SHP77 treated with DMSO at 0.1 percent for 48 hours (cell line): ENCODE measurements around the gene RGS7BP.
"Not testable (repeated sequence)": the region's sequence is repeated elsewhere in the genome, so short reads cannot be mapped to it uniquely, and the experiment has no call there.

Source experiments
- DNase-seq: peaks from one replicate; lab custom pipeline; 2025; lab: John Stamatoyannopoulos, UW

The RGS7BP gene

DNA sequence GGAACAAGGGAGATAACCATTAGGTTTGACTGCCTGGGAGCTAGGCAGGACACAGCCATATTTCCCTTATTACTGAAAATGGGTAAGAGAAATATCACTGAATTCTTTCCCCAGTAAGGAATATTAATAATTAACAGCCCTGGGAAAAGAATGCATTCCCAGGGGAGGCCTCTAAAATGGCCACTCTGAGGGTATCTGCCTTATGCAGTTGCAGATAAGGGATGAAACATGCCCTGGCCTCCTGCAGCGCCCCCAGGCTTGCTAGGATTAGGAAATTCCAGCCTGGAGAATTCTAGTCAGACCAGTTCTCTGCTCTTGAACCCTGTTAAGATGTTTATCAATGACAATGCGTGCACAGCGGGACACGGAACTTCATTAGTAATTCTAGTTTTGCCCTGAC lies 52.8 kb downstream of the RGS7BP start:
- not testable (repeated sequence) for DNase-seq

DNA sequence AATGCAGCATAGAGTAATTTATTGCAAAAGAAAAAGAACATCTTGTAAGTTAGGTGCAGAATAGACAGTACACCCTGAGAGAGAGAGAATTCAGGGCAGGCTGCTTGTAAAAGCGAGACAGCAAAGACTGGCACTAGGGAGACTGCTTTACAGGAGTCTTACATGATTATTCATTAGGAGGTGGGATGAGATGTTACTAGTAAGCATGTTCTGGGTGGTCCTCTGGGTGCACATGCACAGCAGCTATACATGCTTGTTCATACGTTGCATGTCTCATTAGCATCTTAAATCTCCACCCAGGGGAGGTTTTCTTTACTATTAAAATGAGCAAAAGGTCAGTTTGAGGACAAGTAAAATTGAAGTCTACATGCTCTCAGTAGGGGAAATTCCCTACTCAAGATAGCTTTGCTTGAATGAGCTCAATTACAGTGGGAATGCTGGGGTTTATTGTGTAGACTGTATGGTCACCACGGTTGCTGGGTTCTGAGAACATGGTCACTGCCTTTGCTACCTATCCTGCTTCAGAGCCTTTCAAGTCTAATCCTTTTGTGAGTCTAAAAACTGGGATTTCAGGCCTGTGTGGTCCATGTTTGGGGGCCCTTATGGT lies 60.6 kb downstream of the RGS7BP start:
- DNase-seq = no peak

DNA sequence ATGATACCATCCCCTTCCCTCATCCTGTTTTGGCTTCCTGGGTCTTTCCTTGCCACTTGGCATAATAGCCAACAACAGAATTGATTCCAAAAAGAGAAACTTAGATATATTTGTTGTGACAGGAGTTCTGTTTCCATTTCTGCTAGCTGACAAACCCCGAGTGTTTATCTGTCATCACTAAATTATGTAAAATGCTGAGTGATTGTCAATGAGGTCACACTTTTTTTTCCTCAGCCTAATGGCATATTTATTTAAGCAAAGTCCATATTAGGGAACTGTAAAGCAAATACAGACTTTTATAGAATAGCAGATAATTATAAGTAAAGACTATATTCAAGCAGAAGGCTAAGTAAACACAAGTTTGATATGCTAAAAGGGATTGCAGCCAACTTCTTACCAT lies 64.0 kb downstream of the RGS7BP start:
- no peak for DNase-seq

DNA sequence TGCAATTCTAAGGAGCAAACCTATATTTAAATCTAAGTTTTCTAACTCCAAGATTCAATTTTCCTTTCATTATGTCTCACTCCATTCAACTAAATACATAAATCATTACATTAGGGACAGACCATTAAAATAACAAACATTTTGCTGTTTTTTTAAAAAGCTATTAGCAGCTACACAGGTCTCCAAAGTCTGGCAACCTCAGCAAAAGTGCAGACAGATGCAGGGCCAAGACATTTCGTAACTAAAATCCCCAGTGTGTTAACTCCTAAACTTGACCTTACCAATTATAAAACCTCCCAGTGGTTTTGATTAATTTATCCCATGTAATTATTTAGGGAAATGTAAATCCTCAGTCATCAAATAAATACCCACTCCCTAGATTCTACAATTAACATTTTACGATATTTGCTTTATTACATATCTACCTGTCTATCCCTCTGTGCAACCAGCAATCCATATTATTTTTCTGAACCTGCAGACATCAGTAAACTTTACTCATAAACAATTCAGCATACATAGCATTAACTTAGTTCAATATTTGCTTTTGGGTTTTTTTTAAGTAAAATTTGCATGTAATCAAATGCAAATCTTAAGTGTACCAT lies 64.7 kb downstream of the RGS7BP start:
- DNase-seq = no peak

DNA sequence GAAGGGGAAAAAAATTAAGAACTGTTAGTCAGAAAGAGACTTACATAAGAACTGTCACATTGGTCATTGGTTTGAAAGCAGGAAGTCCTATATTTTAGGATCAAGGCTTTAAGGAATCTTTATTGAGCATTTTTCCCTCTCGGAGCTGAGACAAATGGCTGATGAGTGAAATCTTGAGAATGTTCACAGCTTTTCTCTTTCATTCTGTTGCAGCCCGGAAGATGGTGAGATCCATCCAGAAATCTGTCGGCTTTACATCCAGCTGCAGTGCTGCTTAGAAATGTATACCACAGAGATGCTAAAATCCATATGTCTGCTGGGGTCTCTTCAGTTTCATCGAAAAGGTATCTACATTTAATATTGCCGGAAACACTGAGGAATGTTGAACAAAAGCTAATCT lies 69.7 kb downstream of the RGS7BP start:
- DNase-seq = no peak

DNA sequence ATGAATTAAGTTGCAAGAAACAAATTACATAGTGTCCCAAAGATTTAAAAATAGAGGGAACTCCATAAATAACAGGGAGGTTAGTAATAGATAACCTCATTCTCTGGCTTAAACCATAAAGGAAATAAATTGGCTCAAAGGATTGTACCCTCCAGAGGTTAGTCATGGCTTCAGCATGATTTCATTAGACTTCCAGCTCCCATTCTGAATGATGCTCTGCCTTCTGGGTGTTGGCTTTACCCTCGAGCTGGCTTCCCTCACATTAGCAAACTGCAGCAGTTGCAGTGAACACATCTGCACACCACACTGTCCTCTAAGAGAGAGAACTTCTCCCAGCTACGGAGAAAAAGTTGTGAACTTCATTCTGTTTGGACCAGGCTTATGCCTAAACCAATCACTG lies 70.4 kb downstream of the RGS7BP start:
- DNase-seq = no peak

DNA sequence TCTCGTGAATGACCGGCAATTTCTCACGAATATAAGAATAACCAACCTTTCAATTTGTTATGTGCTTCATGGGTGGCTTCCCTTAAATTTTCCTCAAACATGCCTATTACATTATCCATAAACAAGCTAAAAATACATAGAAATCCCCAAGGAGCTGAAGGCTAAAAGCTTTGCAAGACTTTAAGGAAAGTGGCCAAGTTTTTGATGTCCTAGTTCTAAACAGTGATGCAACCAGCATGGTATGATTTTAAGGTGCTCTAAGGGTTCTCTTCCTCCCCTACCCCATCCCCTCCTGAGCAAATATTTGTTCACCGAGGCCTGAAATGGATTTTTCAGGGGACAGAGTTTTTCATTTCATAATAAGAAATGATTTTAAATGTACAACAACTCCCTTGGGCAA lies 79.8 kb downstream of the RGS7BP start:
- DNase-seq = no peak

DNA sequence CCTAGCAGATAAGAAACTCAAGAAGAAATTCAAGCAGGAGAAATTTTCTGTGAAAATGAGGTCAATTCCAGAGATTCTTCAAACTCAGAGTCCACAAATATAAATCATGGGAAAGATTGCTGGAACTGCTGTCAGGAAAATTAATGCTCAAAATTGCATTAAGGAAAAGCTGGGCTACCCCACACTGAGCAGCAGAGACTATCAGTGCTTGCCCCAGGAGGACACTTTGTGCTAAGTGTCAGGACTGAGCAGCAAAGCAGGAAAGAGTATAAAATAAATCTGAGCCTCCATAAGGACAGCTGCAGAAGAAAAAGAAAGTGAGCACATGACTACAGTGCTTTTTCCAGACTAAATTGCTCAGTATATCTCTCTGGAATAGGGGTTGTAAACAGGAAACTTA lies 81.6 kb downstream of the RGS7BP start:
- DNase-seq = no peak

DNA sequence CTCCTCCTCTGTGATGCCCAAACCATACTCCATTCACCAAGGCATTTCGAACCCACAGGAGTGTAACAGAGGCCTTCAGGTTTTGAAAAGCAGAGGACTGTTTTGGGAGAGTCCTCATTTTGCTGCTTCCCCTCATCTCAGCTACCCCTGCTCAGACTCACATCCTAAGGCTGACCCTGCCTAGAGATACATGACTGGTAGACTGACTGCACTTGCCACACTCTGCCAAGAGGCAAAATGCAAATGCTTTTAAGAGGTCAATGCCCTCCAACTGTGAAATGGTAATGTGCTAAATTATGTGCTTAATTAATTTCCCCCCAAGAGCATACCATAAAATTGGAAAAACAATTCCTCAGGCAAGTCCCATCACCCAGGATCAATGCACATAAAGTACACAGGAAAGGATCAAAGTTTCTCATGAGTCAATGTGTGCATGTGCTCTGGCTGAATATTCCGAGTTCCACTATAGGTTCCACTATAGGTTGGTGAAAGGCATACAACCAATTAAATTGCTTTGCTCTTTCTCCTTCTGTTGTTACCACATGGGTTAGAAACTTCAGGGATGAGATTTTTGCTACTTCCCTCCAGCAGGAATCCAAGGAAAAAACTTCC lies 87.0 kb downstream of the RGS7BP start:
- DNase-seq = no peak

DNA sequence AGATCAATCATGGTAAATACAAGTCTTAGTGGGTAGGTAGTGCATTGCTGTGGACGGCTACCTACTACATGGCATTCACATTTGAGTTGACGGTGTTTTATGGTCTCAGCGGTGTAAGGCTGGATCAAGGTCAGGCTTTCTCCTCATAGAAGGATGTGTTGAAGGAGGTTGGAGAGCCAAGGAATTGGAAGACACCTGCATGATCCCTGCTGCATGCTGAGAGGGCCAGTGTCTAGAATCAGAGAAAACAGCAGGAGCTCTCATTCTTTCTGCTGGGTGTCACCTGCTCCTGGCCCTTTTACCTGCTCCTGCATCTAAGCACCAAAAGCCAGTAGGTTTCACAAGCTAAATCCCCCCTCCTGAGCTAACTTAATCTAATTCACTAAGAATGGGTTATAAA lies 88.2 kb downstream of the RGS7BP start:
- no peak for DNase-seq

DNA sequence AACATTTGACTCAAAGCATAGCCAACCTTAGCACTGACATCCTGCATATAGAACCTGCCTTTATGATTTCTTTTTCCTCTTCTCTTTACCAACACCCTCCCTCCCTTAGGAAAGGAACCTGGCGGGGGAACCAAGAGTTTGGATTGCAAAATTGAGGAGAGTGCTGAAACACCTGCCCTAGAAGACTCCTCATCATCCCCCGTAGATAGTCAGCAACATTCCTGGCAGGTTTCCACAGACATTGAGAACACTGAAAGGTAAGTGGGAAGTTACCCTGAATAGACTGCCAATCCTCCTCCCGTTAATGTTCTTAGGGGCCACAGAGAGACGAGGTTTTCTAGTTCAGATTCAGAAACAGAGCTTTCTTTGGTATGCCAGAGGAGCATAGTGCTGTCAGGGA lies 88.8 kb downstream of the RGS7BP start:
- no peak for DNase-seq

DNA sequence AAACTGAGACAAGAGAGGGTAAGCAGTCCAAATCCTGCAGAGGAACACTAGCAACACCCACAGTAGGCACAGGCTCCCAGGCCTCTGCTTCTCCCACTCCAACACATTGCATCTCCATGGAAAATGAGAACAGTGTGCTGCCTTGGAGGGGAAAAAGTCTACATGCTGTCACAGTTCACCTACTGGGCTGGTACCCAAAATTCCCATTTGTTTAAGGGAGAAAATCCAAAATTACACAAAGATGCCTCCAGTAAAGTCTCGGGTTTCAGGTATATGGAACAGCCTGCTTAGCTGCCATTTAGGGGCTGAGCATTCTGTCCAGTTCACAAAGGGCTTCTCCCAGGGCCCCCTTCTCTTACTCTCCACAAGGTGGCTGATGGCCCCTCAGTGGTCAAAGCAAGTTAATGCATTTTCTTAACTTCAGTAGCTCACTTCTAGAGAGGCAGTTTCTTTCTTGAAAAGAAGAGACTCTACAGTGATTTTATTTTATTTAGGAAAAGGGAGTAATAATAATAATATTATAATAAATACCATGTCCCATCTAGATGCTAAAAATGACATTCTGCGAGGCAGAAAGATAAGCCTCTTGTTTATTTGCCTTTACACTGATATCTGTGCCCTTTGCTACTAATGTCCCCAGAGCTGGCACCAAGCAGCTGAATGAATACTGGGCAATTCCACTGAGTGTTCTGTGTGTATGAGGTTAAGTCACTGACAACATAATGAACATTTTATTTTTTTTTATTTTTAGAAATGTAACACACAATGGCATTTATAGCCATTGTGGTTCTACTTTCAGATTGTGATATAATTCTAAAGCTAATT lies 89.4 kb downstream of the RGS7BP start:
- DNase-seq = no peak

DNA sequence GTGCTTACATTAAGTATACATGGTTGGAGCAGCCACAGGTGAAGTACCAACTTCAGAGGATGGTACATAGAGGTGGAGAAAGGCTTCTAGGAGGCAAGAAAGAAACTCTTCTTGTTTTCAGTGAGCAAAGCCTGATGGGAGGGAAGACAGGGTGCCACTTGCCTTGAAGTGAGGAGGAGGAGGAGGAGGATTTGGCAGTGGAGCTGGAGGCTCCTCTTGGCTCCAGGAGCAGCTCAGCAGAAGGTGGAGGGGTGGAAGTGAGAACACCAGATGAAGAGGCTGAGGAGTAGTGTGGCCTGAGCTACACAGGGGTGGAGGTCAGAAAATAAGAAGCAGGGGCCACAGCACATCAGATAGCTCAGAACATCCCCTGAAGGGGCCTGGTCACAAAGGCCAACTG lies 93.4 kb downstream of the RGS7BP start:
- no peak for DNase-seq

DNA sequence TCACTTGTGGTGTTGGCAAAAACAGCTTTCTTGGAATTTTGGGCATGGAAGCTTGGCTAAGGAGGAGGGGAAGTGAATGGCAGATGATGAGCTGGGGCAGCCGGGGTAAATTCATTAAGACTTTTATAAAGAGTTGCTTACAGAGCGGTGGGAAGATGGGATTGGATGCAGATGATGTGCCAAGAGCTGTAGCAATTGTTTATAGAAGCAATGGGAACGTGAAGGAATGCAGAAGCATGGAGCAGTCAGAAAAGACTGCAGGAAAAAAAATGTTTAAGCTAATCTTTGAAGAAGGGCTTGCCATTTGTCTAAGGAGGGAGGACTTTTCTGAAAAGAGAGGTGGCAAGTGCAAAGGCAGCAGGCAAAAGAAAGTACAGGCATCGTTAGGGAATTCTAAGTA lies 97.9 kb downstream of the RGS7BP start:
- no peak for DNase-seq

DNA sequence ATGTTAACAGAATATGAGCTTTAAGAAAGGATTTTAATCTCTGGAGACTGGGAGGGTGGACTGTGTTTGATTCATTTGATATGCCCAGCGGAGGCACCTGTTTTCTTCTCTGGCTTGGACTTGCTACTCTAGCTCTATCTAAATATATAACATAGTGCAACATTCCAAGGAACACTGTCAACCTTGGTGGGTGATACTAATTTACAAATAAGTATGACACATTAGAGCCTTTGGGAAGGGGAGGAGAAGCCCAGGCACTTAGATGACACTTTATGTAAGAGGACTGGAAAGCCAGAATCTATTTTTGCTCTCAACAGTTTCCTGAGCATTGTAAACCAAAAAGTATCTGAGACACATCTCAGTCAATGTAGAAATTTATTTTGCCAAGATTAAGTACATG lies 101.1 kb downstream of the RGS7BP start:
- DNase-seq = no peak

DNA sequence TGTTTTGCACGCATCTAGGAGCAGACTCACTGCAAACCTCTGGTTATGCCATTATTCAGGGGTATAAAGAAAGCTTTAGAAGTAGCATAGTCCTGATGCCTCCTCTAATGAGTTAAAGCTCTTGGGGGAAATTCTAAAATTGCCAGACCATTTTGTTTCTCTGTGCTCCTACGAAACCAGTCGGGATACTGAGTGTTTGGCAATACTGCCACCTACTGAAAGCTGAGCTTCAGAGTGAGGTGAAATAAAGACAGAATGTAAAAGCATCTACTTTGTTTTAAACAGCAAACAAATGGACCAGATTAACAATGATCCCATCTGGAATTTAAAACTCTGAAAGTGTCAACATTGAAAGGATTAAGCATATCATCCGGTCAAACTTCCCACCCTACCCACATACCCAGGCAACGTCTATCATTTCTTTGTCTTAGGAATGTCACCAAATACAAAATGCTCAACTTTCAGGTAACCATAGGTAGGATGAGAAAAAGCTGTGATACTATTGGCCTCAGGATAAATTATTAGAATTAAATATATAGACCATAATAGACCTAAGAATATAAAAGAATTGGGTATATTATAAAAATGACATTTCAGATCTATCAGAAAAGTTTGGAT lies 106.6 kb downstream of the RGS7BP start:
- no peak for DNase-seq

DNA sequence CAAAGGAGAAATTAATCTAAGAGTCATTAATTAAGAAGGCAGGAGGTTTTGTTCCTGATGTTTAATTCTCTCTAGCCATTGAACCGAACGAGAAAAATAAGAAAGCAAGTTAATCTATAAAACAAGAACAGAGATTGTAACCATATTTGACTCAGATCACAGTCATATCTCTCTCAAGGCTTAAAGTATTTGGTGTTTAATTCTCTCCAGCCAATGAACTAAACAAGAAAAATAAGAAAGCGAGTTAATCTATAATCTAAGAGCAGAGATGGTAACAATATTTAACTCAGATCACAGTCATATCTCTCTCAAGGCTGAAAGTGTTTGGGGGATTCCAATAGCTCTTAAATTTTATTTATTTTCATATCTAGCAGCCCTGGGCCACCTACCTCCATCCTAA lies 110.1 kb downstream of the RGS7BP start:
- no peak for DNase-seq

DNA sequence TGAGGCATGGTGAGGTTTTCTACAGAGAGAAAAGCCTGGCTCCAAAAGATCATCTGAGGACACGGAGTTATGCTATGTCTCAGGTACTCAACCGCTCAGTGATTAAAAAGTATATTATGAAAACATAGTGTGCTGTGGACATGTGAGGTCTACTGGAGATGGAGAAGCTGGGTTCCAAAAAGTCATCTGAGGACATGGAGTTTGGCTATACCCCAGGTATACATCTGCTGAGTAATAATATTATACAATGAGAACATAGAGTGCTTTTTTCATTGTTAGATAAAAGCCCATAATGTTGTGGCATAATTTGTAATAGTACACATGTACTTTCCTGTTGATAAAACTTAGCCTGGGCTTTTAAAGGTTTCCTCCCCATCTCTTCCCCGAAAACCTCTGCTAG lies 113.8 kb downstream of the RGS7BP start:
- DNase-seq = no peak

DNA sequence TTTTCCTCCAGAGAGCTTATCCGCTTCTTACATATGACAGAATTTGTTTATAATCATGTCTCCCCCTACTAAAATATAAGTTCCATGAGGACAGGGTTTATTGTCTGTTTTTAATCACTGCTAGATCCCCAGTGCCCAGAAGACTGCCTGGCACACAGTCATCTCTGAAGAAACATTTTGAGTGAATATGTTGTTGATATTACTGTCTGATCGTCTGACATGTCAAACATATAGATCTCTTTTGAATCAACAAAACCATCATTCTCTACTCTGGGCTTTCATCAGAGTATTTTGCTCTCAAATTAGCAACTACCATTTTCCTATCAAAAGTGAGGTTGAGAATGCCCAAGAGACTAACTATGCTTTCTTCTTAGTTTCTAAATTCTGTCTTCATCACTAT lies 117.2 kb downstream of the RGS7BP start:
- no peak for DNase-seq

DNA sequence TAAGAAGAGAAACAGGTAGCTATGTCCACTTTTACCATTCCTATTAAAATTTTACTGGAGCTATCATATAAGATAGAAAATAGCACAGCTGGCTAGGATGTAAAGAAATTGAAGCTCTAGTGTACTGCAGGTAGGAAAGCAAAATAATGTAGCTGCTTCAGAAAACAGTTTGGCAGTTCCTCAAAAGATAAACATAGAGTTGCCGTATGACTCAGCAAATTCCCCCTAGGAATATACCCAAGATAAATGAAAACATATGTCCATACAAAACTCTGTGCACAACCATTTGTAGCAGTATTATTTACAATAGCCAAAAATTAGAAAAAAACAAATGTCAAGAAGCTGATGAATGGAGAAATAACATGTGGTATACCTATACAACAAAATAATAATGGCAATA lies 119.9 kb downstream of the RGS7BP start:
- no peak for DNase-seq

DNA sequence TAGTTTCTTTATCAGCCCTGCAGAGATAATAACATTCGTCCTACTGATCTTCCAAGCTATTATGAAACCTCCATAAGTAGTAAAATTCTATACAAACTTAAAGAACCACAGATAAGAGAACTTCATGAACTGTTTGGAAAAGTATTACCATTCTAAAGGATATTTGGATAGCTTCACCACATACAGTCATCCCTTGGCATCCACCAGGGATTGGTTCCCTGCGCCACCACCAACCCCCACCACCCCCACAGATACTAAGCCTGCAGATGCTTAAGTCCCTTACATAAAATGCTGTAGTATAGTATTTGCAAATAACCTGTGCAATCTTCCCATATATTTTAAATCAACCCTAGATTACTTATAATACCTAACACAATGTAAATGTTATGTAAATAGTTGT lies 123.1 kb downstream of the RGS7BP start:
- no peak for DNase-seq

DNA sequence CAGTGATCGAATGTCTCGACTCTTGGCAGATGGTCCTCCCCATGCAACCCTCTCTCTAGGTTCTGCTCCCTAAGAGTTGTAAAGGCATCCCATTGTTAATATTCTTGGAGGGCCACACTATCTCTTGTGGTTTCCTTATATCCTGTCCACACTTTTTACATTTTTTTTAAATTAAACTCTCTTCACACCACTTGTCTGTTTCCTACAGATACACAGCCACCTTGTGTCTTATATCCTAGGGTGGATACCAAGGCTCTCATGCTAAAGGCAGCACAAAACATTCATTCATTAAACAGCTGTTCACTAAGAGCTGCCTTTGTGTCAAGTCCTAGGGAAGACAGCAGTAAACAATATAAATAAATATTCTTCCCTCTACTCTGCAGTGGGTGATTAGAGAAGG lies 124.0 kb downstream of the RGS7BP start:
- DNase-seq = no peak

DNA sequence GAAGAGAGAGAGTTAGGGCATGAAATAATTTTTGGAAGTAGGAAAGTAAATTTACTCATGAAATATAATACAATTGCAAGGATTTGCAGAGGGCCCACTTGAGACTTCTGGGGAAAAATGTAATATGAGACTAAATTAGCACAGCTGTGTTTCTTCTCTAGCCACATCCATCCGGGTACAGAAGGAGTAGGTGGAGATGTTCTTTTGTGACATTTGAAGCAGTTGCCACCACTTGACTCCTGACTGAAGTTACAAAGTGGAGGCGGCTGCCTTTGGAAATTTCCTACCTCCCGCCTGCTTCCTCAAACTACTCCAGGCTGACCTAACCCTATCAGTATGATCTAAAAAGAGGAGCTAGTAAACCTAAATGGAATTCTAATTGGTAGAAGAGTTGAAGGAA lies 126.4 kb downstream of the RGS7BP start:
- peak; percentile 83 for DNase-seq
